Measurements from ENCODE around the gene TACR1. TPM values are rescaled to one million over a fixed set of nuclear protein-coding genes. Genes with fewer than 3 reads are reported as not detected.

Gene TACR1
- total RNA-seq, 4 donors from 2014 or later = 1.1 to 5.6 TPM; not detected in 2

GRCh38 chr2:75237296-75237695, 38.0 kb upstream of the TACR1 start:
- TF ChIP-seq POLR2A (IDR thresholded peaks at IDR 0.05) = no peak
- TF ChIP-seq CTCF (IDR thresholded peaks at IDR 0.05) = no peak
- no peaks in the 10 kb centered on the region for H3K4me1 ChIP-seq
- no peak overlapping the region for H3K4me3 ChIP-seq
- DNase-seq = no peak
- H3K27me3 ChIP-seq = no peaks in the 10 kb centered on the region
- no peaks in the 10 kb centered on the region for H3K9me3 ChIP-seq
- H3K36me3 ChIP-seq = no peaks in the 10 kb centered on the region
- no peak overlapping the region for H3K27ac ChIP-seq

GRCh38 chr2:75233965-75234364, 34.6 kb upstream of the TACR1 start:
- TF ChIP-seq CTCF (IDR thresholded peaks at IDR 0.05) (no peak), POLR2A (IDR thresholded peaks at IDR 0.05) (no peak)
- Histone ChIP-seq H3K9me3 (no peaks in the 10 kb centered on the region), H3K36me3 (no peaks in the 10 kb centered on the region), H3K4me1 (no peaks in the 10 kb centered on the region), H3K27me3 (no peaks in the 10 kb centered on the region), H3K4me3 (no peak overlapping the region), H3K27ac (no peak overlapping the region)
- no peak for DNase-seq

- H3K9me3 ChIP-seq = no peaks in the 10 kb centered on the region
- TF ChIP-seq CTCF (IDR thresholded peaks at IDR 0.05) (no peak), POLR2A (IDR thresholded peaks at IDR 0.05) (no peak)
- no peaks in the 10 kb centered on the region for H3K36me3 ChIP-seq
- DNase-seq = no peak
- H3K27ac ChIP-seq = no peak overlapping the region
- no peaks in the 10 kb centered on the region for H3K4me1 ChIP-seq
- no peak overlapping the region for H3K4me3 ChIP-seq
- no peaks in the 10 kb centered on the region for H3K27me3 ChIP-seq
These were observed 27.3 kb upstream of the TACR1 start for GRCh38 chr2:75226617-75227016.

- H3K27ac ChIP-seq = no peak overlapping the region
- no peak for TF ChIP-seq CTCF (IDR thresholded peaks at IDR 0.05)
- no peak for TF ChIP-seq POLR2A (IDR thresholded peaks at IDR 0.05)
These were observed 26.8 kb upstream of the TACR1 start for GRCh38 chr2:75226099-75226498.

GRCh38 chr2:75224636-75225094, 25.3 kb upstream of the TACR1 start:
- H3K27me3 ChIP-seq = no peaks in the 10 kb centered on the region

More at GRCh38 chr2:75226099-75226498, 26.8 kb upstream of the TACR1 start:
- Histone ChIP-seq H3K4me1 (no peaks in the 10 kb centered on the region), H3K36me3 (no peaks in the 10 kb centered on the region), H3K27me3 (no peaks in the 10 kb centered on the region), H3K4me3 (no peak overlapping the region), H3K9me3 (no peaks in the 10 kb centered on the region)
- DNase-seq = no peak

More at GRCh38 chr2:75224636-75225094, 25.3 kb upstream of the TACR1 start:
- no peaks in the 10 kb centered on the region for H3K4me1 ChIP-seq
- no peaks in the 10 kb centered on the region for H3K9me3 ChIP-seq
- no peak overlapping the region for H3K4me3 ChIP-seq
- H3K27ac ChIP-seq = no peak overlapping the region
- no peak for DNase-seq
- TF ChIP-seq CTCF (IDR thresholded peaks at IDR 0.05) (no peak), POLR2A (IDR thresholded peaks at IDR 0.05) (no peak)
- H3K36me3 ChIP-seq = no peaks in the 10 kb centered on the region

Data from Peyer's patch (tissue), 4 donors.